GM19438 (cell line): ENCODE results near the gene HS3ST4.

Source experiments
- ATAC-seq: cut with Tn5 transposase; IDR thresholded peaks from one replicate; pipeline ENCODE4 v1.9.1; 2021; ENCODE audit warnings: low read depth; ENCODE audit not compliant: unreplicated experiment

The HS3ST4 gene

GRCh38 chr16:26158142-26158759, 466.5 kb downstream of the HS3ST4 start:
- no peak for ATAC-seq

DNA sequence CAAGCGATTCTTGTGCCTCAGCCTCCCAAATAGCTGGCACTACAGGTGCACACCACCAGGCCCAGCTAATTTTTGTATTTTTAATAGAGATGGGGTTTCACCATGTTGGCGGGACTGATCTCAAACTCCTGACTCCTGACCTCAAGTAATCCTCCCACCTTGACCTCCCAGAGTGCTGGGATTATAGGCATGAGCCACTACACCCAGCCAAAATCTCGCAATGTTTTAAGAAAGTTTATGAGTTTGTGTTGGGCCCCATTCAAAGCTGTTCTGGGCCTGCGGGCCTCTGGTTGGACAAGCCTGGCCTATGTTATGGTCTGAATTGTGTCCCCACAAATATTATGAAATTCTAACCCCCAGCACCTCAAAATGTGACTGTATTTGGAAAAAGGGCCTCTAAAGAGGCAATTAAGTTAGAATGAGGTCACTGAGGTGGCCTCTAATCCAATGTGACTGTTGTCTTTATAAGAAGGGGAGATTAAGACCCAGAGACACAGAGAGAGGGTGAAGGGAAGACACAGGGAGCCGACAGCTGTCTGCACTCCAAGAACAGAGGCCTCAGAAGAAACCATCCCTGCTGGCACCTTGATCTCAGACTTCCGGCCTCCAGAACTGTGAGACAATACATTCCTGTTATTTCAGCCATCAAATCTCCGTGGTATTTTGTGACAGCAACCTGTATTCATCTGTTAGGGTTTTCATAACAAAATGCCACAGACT, 469.9 kb downstream of the HS3ST4 start:
- ATAC-seq = no peak

- ATAC-seq = no peak
These were observed 477.7 kb downstream of the HS3ST4 start for GRCh38 chr16:26169473-26169872.

DNA sequence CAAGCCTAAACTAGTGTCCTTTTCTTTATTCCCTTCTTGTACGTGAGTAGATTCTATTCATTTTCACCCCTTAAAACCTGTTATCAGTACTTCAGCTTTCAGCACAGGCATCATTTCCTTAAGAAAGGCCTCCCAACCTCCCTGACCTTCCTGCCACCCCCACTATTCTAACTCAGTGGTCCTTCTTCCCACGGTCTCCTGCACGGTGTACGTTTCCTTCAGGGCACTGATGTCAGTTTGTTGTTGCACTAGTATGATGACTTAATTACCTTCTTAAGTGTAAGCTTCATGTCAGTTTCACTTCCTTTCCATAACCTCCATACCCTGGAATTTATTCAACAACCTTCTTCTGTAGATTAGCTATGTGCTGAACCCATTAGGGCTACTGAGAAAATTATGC, 484.2 kb downstream of the HS3ST4 start:
- ATAC-seq = no peak

DNA sequence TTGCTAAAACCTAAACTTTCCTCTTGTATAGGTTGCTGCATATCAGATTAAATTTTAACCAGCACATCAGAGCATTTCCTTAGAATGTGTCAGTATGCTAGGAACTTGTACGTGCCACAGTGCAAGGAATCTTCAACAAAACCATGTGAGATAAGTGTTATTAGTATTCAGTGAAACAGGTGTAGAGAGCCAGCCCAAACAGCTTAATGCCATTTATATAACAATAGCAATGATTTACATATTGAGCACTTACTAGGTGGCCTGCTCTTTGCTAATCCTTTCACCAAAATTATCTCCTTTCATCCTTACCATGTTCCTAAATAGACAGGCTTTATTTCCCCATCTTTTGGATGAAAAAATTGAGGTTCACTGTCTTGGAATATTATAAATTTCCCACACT, 485.7 kb downstream of the HS3ST4 start:
- ATAC-seq = no peak

DNA sequence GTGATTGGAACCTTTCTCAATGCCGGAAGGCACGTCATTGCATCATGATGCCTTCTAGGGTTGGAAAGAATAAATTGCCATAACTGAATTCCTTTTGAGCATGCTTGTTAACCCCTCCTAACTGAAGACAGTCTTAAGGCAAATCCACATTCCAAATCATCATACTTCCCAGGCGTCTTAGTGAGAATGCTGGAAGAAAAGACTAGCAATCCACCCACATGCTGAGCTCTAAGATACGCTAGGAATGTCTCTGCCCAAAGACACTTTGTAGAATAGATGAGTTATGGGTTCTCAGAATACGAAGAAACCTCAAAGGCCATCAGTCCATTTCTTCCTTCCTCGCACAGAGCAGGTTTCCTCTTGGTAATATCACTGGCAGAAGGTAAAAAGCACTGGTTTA, 486.5 kb downstream of the HS3ST4 start:
- ATAC-seq = no peak

- ATAC-seq = no peak
These were observed 494.4 kb downstream of the HS3ST4 start for GRCh38 chr16:26186091-26186615.
